OCI-M2 (cell line): Measurements from ENCODE around the gene ZCCHC17.

Experiments used
- DNase-seq: peaks from one replicate; lab custom pipeline; 2025; ENCODE audit not compliant: unreplicated experiment; lab: John Stamatoyannopoulos, UW

Gene ZCCHC17

GRCh38 chr1:31389616-31390015, 92.8 kb downstream of the ZCCHC17 start:
- no peak for DNase-seq

- DNase-seq, result no peak
Measured at GRCh38 chr1:31390071-31390470, 93.2 kb downstream of the ZCCHC17 start.

DNA sequence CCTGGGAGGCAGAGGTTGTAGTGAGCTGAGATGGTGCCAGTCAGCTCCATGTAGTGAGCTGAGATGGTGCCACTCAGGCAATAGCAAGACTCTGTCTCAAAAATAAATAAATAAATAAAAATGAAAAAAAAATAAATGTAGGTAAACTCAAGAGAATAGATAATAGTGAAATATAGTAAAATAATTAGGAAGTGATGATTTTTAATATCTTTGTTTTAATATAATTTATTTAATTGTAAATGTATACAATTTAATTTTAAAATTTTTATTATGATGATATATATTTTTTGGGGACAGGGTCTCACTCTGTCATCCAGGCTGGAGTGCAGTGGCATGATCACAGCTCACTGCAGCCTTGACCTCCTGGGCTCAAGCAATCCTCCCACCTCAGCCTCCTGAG, 96.6 kb downstream of the ZCCHC17 start:
- DNase-seq, result no peak

DNA sequence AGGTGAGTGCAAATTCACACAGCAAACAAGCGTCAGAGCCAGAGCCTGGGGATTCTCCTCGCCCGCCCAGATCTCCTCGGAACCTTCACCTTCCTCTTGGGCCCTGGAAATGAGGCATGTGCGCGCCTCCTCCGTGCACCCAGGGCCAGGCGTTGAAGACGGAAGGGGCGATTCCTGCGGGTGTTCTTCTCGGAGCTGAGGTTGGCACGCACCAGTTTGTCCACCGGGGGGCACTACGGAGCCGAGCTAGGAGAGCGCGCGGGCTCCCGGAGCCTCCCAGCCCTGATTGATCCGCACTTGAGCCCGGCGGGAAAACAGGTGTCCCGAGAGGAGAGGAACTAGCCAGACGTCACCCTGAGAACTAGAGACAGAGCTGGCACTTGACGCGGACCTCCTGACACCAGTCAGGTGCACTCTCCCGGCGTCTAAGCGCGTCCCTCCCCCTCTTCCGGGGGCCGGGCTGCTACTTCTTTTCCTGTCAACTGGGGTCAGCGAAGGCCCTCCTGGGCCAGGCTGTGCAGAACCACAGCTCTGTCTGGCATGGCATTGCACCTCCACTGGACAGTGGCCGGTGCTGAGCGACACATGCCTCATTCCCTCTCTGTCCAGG, 97.9 kb downstream of the ZCCHC17 start:
- peak; percentile 36 for DNase-seq

GRCh38 chr1:31396633-31397351, 100.0 kb downstream of the ZCCHC17 start:
- no peak for DNase-seq

GRCh38 chr1:31397360-31398095, 100.7 kb downstream of the ZCCHC17 start:
- DNase-seq, result no peak

- no peak for DNase-seq
Measured at GRCh38 chr1:31398246-31398645, 101.4 kb downstream of the ZCCHC17 start.

GRCh38 chr1:31399976-31400375, 103.1 kb downstream of the ZCCHC17 start:
- no peak for DNase-seq

GRCh38 chr1:31400393-31400792, 103.6 kb downstream of the ZCCHC17 start:
- no peak for DNase-seq

- DNase-seq, result no peak
Measured at GRCh38 chr1:31401241-31401640, 104.4 kb downstream of the ZCCHC17 start.

DNA sequence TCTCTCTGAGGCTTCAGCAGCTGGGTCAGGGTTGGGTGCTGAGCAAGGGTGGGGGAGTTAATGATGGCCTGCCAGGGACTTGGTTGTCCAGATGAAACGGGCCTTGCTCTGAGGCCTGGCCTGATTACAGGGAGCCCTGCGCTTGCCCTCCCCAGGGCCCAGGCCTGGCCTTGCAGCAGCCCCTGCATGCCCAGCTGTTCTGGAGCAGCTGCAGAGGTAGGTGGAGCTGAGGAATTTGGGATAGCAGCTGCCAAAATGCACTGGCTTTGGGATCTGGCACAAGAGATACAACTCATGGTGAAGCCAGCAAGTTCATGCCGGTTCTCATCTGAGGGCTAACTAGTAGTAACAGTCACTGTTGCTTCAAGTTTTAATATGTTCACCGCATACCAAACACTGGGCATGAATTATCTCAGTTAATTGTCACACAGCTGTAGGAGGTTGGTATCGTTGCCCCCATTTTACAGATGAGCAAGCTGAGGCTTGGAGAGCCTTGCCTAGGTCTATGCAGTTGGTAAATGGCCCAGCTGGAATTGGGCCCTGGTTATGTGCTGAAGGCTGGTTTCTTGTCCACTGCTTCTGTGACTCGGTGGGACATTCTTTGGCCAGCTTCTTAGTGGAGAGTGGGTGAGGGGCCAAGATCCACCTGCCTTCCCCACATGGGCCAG, 108.9 kb downstream of the ZCCHC17 start:
- DNase-seq, result no peak

GRCh38 chr1:31407029-31407626, 110.3 kb downstream of the ZCCHC17 start:
- no peak for DNase-seq

GRCh38 chr1:31408788-31409318, 112.0 kb downstream of the ZCCHC17 start:
- DNase-seq, result no peak

- DNase-seq, result no peak
Measured at GRCh38 chr1:31409946-31410858, 113.4 kb downstream of the ZCCHC17 start.

GRCh38 chr1:31410871-31411270, 114.0 kb downstream of the ZCCHC17 start:
- no peak for DNase-seq

GRCh38 chr1:31412205-31412604, 115.4 kb downstream of the ZCCHC17 start:
- no peak for DNase-seq

DNA sequence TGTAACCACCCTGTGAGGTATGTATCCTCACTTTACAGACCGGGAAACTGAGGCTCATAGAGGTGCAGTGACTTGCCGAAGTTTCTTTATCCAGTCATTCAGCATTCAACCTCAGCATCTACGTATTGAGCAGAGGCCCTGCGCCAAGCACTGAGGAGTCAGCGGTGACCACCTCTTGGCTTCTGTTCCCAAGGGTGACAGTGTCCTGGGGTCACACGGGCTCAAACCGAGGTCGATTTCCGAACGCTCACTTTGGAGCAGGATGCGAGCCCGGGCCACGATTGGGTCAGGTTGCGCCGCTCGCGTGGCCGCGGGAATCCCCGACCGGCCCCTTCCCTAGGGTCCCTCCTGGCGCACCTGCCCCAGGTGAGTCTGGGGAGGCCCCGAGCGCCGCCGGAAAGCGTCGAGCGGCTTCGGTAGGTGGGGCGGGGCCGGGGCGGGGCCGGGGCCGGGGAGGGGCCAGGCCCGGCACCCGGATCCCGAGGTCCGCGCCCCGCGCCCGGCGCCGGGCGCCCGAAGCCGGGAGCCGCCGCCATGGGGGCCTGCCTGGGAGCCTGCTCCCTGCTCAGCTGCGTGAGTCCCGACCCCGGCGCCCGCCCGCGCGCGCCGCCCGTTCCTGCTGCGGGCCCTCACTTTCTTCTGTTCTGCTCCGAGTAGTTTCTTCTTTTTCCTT, 116.0 kb downstream of the ZCCHC17 start, which contains the start of gene SERINC2:
SERINC2 (plus strand) TSS at position 482 of the 673 bp plus-strand sequence; CDS start at position 535, 53 bp downstream.
- DNase-seq, result no peak

DNA sequence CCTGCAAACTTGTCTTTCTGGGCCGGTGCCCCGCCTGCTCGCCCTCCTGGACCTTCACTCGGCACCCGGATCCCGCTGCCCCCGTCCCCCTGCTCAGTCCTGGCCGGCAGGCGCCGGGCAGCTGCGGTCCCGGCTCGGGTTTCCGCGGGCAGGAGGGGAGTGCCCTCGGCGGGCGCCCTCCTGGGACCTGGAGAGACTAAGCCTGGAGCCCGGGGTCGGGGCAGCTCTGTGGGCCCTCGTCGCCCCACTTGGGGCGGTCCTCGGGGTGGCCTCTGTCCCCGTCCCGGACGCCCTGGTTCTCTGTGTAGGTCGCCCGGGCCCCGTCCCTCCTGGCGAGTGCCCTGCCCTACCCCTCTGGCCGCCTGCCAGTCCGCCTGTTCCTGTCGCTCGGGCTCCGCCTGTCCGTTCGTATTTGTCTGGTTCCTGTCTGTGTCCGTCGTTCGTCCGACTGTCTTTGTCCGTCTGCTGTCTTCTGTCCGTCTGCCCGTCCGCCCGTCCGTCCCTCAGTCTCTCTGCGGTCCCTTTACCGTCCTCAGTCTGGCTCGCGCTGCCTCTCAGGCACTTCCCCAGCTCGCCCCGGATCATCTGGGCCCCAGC, 116.7 kb downstream of the ZCCHC17 start:
- DNase-seq, result no peak
